ENCODE results near the gene UPK1B.

DNA sequence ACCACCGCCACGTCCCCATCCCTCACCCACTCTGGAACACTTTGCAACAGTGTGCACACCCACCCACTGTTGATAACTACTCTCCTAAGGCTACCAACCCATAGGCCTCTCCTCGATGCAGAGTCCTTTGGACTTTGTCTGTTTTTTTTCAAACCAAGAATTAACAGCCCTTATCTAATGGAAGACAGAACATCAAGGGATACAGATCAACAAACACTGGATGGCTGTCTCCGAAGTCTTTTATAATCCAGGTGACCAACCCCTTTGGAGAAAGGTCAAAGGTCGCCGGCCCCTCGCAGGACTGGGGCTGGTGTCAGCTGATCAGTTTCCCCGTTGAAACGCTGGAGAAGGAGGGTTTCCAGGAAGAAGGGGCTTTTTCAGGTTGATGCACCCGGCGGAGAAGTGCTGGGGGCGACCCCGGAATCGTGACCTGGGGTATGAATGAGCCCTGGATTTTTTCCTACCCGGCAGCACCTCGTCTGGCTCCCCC, 66.7 kb downstream of the UPK1B start:
- TF ChIP-seq, protein P1, sequence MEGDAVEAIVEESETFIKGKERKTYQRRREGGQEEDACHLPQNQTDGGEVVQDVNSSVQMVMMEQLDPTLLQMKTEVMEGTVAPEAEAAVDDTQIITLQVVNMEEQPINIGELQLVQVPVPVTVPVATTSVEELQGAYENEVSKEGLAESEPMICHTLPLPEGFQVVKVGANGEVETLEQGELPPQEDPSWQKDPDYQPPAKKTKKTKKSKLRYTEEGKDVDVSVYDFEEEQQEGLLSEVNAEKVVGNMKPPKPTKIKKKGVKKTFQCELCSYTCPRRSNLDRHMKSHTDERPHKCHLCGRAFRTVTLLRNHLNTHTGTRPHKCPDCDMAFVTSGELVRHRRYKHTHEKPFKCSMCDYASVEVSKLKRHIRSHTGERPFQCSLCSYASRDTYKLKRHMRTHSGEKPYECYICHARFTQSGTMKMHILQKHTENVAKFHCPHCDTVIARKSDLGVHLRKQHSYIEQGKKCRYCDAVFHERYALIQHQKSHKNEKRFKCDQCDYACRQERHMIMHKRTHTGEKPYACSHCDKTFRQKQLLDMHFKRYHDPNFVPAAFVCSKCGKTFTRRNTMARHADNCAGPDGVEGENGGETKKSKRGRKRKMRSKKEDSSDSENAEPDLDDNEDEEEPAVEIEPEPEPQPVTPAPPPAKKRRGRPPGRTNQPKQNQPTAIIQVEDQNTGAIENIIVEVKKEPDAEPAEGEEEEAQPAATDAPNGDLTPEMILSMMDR (IDR thresholded peaks at IDR 0.05; ENCODE audit: extremely low read depth in 1 of 2, insufficient read depth in 1 of 2, low read depth in 1 of 2, low read length in 2 of 2) = no peak
- TF ChIP-seq POLR2AphosphoS5 (IDR thresholded peaks at IDR 0.05; ENCODE audit: insufficient read depth, low read depth, low read length) (no peak), EZH2 (IDR thresholded peaks at IDR 0.05; ENCODE audit: borderline replicate concordance, low read depth, low read length, severe bottlenecking) (no peak), POLR2A (IDR thresholded peaks at IDR 0.05; ENCODE audit: low read depth, low read length) (no peak), FOS (IDR thresholded peaks at IDR 0.05; ENCODE audit: borderline replicate concordance, insufficient read depth, low read length) (no peak), MYC (IDR thresholded peaks at IDR 0.05; ENCODE audit: low read depth, low read length) (no peak)
- TF ChIP-seq, protein P2, sequence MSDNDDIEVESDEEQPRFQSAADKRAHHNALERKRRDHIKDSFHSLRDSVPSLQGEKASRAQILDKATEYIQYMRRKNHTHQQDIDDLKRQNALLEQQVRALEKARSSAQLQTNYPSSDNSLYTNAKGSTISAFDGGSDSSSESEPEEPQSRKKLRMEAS (IDR thresholded peaks at IDR 0.05; ENCODE audit: insufficient read depth, insufficient read length) = no peak
